ENCODE measurements around the gene RABGAP1. TPM values are rescaled to one million over a fixed set of nuclear protein-coding genes. Genes with fewer than 3 reads are reported as not detected.

The RABGAP1 gene
- total RNA-seq, 3 donors from 2014 or later, result 49.1 to 93.4 (median 77.7) TPM

GRCh38 chr9:122936464-122936863, 4.4 kb upstream of the RABGAP1 start:
- no peak for TF ChIP-seq POLR2A (IDR thresholded peaks at IDR 0.05)
- TF ChIP-seq, protein P1, sequence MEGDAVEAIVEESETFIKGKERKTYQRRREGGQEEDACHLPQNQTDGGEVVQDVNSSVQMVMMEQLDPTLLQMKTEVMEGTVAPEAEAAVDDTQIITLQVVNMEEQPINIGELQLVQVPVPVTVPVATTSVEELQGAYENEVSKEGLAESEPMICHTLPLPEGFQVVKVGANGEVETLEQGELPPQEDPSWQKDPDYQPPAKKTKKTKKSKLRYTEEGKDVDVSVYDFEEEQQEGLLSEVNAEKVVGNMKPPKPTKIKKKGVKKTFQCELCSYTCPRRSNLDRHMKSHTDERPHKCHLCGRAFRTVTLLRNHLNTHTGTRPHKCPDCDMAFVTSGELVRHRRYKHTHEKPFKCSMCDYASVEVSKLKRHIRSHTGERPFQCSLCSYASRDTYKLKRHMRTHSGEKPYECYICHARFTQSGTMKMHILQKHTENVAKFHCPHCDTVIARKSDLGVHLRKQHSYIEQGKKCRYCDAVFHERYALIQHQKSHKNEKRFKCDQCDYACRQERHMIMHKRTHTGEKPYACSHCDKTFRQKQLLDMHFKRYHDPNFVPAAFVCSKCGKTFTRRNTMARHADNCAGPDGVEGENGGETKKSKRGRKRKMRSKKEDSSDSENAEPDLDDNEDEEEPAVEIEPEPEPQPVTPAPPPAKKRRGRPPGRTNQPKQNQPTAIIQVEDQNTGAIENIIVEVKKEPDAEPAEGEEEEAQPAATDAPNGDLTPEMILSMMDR (IDR thresholded peaks at IDR 0.05), result no peak
- intact Hi-C loops (cut with DNase I; ENCODE audit: low total_unique reads), result no loop called here
- Histone ChIP-seq H3K4me1 (peaks cover 4 to 9% of the 10 kb centered on the region in 2 donors), H3K4me3 (no peak overlapping the region), H3K36me3 (no peaks in the 10 kb centered on the region), H3K27ac (no peak overlapping the region), H3K9me3 (no peaks in the 10 kb centered on the region), H3K27me3 (no peaks in the 10 kb centered on the region)
- no peak for DNase-seq (ENCODE audit: low spot score in 2 of 2)

GRCh38 chr9:122936883-122937282, 3.9 kb upstream of the RABGAP1 start:
- peaks cover 4 to 9% of the 10 kb centered on the region in 2 donors for H3K4me1 ChIP-seq
- intact Hi-C loops (cut with DNase I; ENCODE audit: low total_unique reads), result no loop called here
- H3K36me3 ChIP-seq, result no peaks in the 10 kb centered on the region
- no peak overlapping the region for H3K4me3 ChIP-seq
- no peaks in the 10 kb centered on the region for H3K9me3 ChIP-seq
- TF ChIP-seq POLR2A (IDR thresholded peaks at IDR 0.05), result no peak
- TF ChIP-seq, protein P1 (IDR thresholded peaks at IDR 0.05), result no peak
- no peak for TF ChIP-seq POLR2AphosphoS5 (IDR thresholded peaks at IDR 0.05)
- no peak overlapping the region for H3K27ac ChIP-seq
- DNase-seq (ENCODE audit: low spot score in 2 of 2), result no peak
- no peaks in the 10 kb centered on the region for H3K27me3 ChIP-seq

DNA sequence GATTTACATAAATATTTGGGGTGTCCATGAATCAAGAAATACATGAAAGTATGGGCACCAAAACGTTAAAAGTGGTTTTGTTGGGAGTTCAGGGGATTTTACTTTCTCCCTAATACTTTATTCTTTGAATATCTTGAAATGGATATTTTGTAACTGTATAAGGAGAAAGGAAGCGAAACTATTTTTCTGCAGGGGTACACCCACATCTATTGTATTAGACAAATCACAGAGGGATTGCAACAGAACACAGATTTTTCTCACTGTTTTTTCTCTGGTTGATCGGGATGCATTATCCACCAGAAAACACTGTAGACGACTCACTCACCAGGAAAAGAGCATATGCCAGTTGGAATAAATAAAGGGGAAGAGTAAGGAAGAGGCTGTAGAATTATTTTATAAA, 1.2 kb upstream of the RABGAP1 start:
- no peaks in the 10 kb centered on the region for H3K36me3 ChIP-seq
- no peaks in the 10 kb centered on the region for H3K27me3 ChIP-seq
- H3K9me3 ChIP-seq, result no peaks in the 10 kb centered on the region
- intact Hi-C loops (cut with DNase I; ENCODE audit: low total_unique reads), result no loop called here
- peak overlapping the region in 1 of 2 donors; percentile 98 for H3K27ac ChIP-seq
- TF ChIP-seq POLR2AphosphoS5 (IDR thresholded peaks at IDR 0.05), result no peak
- TF ChIP-seq, protein P1 (IDR thresholded peaks at IDR 0.05), result no peak
- no peak for TF ChIP-seq POLR2A (IDR thresholded peaks at IDR 0.05)
- H3K4me1 ChIP-seq, result no peaks in the 10 kb centered on the region
- H3K4me3 ChIP-seq, result no peak overlapping the region
- DNase-seq (ENCODE audit: low spot score in 2 of 2), result no peak

DNA sequence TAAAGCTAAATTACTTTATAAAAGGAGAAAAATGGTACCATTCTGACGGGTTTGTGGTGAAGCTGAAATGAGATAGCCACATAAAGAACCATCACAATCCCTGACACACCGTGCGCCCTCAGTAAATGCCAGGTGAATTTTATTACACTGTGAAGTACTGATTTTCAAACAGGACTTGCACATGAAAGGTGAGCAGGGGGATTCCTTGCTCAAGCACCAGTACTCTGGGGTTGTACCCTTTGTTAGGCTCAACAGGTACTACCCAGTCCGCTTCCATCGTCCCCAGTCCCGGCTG, 419 bp upstream of the RABGAP1 start:
- no peaks in the 10 kb centered on the region for H3K9me3 ChIP-seq
- no peaks in the 10 kb centered on the region for H3K27me3 ChIP-seq
- no peaks in the 10 kb centered on the region for H3K36me3 ChIP-seq
- peak overlapping the region; percentile 73 to 83 (median 81) for H3K4me3 ChIP-seq
- TF ChIP-seq POLR2A (IDR thresholded peaks at IDR 0.05) (no peak), POLR2AphosphoS5 (IDR thresholded peaks at IDR 0.05) (no peak)
- TF ChIP-seq, protein P1 (IDR thresholded peaks at IDR 0.05), result no peak
- intact Hi-C loops (cut with DNase I; ENCODE audit: low total_unique reads), result no loop called here
- no peaks in the 10 kb centered on the region for H3K4me1 ChIP-seq
- peak overlapping the region; percentile 98 for H3K27ac ChIP-seq
- no peak for DNase-seq (ENCODE audit: low spot score in 2 of 2)

- no peaks in the 10 kb centered on the region for H3K27me3 ChIP-seq
- H3K4me1 ChIP-seq, result no peaks in the 10 kb centered on the region
- no peaks in the 10 kb centered on the region for H3K36me3 ChIP-seq
- H3K4me3 ChIP-seq, result peak overlapping the region; percentile 73 to 83 (median 81)
- H3K9me3 ChIP-seq, result no peaks in the 10 kb centered on the region
- TF ChIP-seq POLR2A (IDR thresholded peaks at IDR 0.05), result no peak
- TF ChIP-seq, protein P1 (IDR thresholded peaks at IDR 0.05), result no peak
- no peak for TF ChIP-seq POLR2AphosphoS5 (IDR thresholded peaks at IDR 0.05)
- DNase-seq (ENCODE audit: low spot score in 2 of 2), result no peak
- H3K27ac ChIP-seq, result peak overlapping the region; percentile 98
- intact Hi-C loops (cut with DNase I; ENCODE audit: low total_unique reads), result no loop called here
Measured at GRCh38 chr9:122941582-122942234, 888 bp downstream of the RABGAP1 start.
